GM23248 (cell line): Measurements from ENCODE around the gene NRCAM. TPM values are rescaled to one million over a fixed set of nuclear protein-coding genes. Genes with fewer than 3 reads are reported as not detected.

Experiments used
- DNase-seq: peaks from one replicate; pipeline ENCODE4 v3.0.0-alpha.2; 2015
- H2AFZ ChIP-seq: fragments of 200-600 bp; sonication (generic); 2 replicates; pipeline ENCODE4 v1.6.1; 2016; ENCODE audit warnings: antibody characterized with exemption
- H3F3A ChIP-seq: fragments of 200-600 bp; sonication (generic); 2 replicates; pipeline ENCODE4 v1.6.1; 2016; ENCODE audit warnings: mild to moderate bottlenecking, antibody characterized with exemption, mixed run types; ENCODE audit not compliant: insufficient read depth
- H3K27ac ChIP-seq: fragments of 200-600 bp; sonication (generic); 2 replicates; pipeline ENCODE4 v1.5.1; 2016; ENCODE audit warnings: mild to moderate bottlenecking
- H3K27me3 ChIP-seq: fragments of 200-600 bp; sonication (generic); replicated peaks from 2 replicates; pipeline ENCODE4 v1.6.1; 2016; ENCODE audit warnings: mild to moderate bottlenecking; ENCODE audit not compliant: insufficient read depth
- H3K36me3 ChIP-seq: fragments of 200-600 bp; sonication (generic); 2 replicates; pipeline ENCODE4 v1.6.1; 2016; ENCODE audit warnings: low read depth, mild to moderate bottlenecking
- H3K4me1 ChIP-seq: fragments of 200-600 bp; sonication (generic); 2 replicates; pipeline ENCODE4 v1.6.1; 2016; ENCODE audit warnings: mild to moderate bottlenecking; ENCODE audit not compliant: insufficient read depth
- H3K4me2 ChIP-seq: fragments of 200-600 bp; sonication (generic); one replicate; pipeline ENCODE4 v1.6.1; 2016; ENCODE audit warnings: mild to moderate bottlenecking; ENCODE audit not compliant: unreplicated experiment
- H3K4me3 ChIP-seq: fragments of 200-600 bp; sonication (generic); 2 replicates; pipeline ENCODE4 v1.5.1; 2016; ENCODE audit warnings: mild to moderate bottlenecking
- H3K79me2 ChIP-seq: fragments of 200-600 bp; sonication (generic); 2 replicates; pipeline ENCODE4 v1.6.1; 2016; ENCODE audit warnings: mild to moderate bottlenecking; ENCODE audit not compliant: insufficient read depth
- H3K9ac ChIP-seq: fragments of 200-600 bp; sonication (generic); 2 replicates; pipeline ENCODE4 v1.6.1; 2016; ENCODE audit warnings: mild to moderate bottlenecking
- H3K9me2 ChIP-seq: fragments of 200-600 bp; sonication (generic); 2 replicates; pipeline ENCODE4 v1.6.1; 2016; ENCODE audit warnings: mixed run types, mild to moderate bottlenecking, moderate library complexity; ENCODE audit not compliant: insufficient read depth
- H3K9me3 ChIP-seq: fragments of 200-600 bp; sonication (generic); one replicate; pipeline ENCODE4 v1.6.1; 2017; ENCODE audit warnings: low read depth
- H4K20me1 ChIP-seq: fragments of 200-600 bp; sonication (generic); 2 replicates; pipeline ENCODE4 v1.6.0; 2016; ENCODE audit not compliant: insufficient read depth
- EZH2 ChIP-seq: fragments of 200-600 bp; sonication (generic); IDR thresholded peaks from 2 replicates; pipeline ENCODE4 v1.6.1; 2018; ENCODE audit warnings: antibody characterized with exemption, mild to moderate bottlenecking; ENCODE audit not compliant: insufficient read depth, poor library complexity, severe bottlenecking
- EZH2phosphoT487 ChIP-seq: fragments of 200-600 bp; sonication (generic); IDR thresholded peaks from 2 replicates; pipeline ENCODE4 v1.6.1; 2018; ENCODE audit warnings: antibody characterized with exemption, moderate library complexity, mild to moderate bottlenecking, low read depth; ENCODE audit not compliant: insufficient read depth
- WGBS, 2 experiments: methylation state at CpG; one replicate each; pipeline ENCODE4 v1.1.6; 2015 to 2017; ENCODE audit warnings: low lambda C conversion rate in 2 of 2, low coverage in 1 of 2; ENCODE audit errors: missing lambda C conversion rate in 2 of 2; 5-methylcytosine and 5-hydroxymethylcytosine counted together
- in situ Hi-C: fragments of 300-500 bp; cut with MboI; formaldehyde crosslinking; loops from 2 replicates; pipeline ENCODE4 v1.15.0; 2020
- polyA plus RNA-seq: library from polyadenylated mRNA; unstranded; fragments of >200 nt; fragmentation: Nextera tagmentation; extraction: Ambion mirVana; gene quantifications from 2 replicates; pipeline ENCODE4 v1.2.1, GENCODE V29; 2016
- total RNA-seq: library from RNA; depleted of rRNA; stranded (reverse); fragments of >200 nt; shearing (Covaris generic); gene quantifications from 2 replicates; pipeline ENCODE4 v1.2.3, GENCODE V29; 2014

The NRCAM gene
- total and polyA plus RNA-seq, 2 experiments from 2014 or later: 5.1 to 7.0 TPM

DNA sequence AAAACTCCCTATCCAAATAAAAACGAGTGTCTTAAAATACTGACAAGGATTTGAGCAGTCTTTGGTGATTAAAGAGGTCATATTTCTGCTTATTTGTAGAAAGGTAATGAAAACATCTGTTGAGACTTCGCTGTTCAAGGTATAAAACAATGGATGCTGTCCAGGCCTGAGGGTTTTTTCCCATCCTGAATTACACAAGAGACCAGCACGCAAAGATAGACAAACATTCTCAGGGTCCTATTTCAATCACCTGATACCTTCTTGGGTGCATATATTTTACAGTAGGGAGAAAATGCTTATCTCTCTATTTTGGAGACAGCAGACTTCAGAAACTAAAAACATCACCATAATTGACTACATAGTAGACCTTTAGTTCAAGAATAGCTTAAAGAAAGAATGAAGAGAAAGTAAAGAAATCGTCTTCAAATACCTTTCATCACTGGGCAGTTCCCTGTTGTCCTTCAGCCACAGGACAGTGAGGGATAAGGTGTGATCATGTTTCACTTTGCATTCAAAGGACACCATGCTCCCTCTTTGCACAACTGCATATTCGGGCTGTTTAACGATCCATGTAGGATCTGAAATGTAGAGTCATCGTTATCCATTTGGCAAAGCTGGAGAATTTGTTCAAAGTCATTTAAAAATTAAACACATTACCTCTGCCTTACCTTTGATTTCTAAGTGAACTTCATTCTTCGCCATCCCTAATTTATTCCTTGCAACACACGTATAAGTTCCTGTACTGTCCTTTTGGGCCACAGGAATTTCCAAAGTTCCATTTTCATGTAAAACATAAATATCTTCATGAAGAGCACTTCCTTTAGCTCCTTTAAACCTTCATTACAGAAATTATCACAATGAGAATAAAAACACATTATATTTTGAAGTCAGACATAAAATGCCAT is 262.4 kb downstream of the NRCAM start:
- no peak overlapping the region for H3K4me2 ChIP-seq
- H4K20me1 ChIP-seq: no peaks in the 10 kb centered on the region
- no peak overlapping the region for H3K9ac ChIP-seq
- no peaks in the 10 kb centered on the region for H3K36me3 ChIP-seq
- WGBS, 2 experiments: 68 to 72% methylated on average over 9 of the region's 9 CpGs
- H3K27me3 ChIP-seq: no peaks in the 10 kb centered on the region
- in situ Hi-C loops: loop anchor here (25.0 kb wide), 1 partner anchor 293 kb away; no protein-coding TSS in a partner anchor
- H3F3A ChIP-seq: peaks cover 18% of the 10 kb centered on the region
- no peaks in the 10 kb centered on the region for H3K79me2 ChIP-seq
- no peak overlapping the region for H2AFZ ChIP-seq
- peaks cover 16% of the 10 kb centered on the region for H3K4me1 ChIP-seq
- H3K9me3 ChIP-seq: no peaks in the 10 kb centered on the region
- H3K27ac ChIP-seq: no peak overlapping the region
- no peak for DNase-seq
- no peak overlapping the region for H3K4me3 ChIP-seq
- TF ChIP-seq EZH2: no peak
- TF ChIP-seq EZH2phosphoT487: no peak
- H3K9me2 ChIP-seq: no peaks in the 10 kb centered on the region

- Histone ChIP-seq H2AFZ (no peak overlapping the region), H3F3A (peaks cover 8% of the 10 kb centered on the region), H3K4me1 (peaks cover 13% of the 10 kb centered on the region), H3K36me3 (no peaks in the 10 kb centered on the region), H3K9ac (no peak overlapping the region), H3K9me2 (no peaks in the 10 kb centered on the region), H4K20me1 (no peaks in the 10 kb centered on the region), H3K4me2 (no peak overlapping the region), H3K4me3 (no peak overlapping the region), H3K79me2 (no peaks in the 10 kb centered on the region), H3K27me3 (no peaks in the 10 kb centered on the region), H3K9me3 (no peaks in the 10 kb centered on the region), H3K27ac (0 out of 2 replicates have a peak overlapping the region, but pooled peaks have one; percentile 6)
- TF ChIP-seq EZH2phosphoT487: no peak
- TF ChIP-seq EZH2: no peak
- WGBS, 2 experiments: 49 to 66% methylated on average over 4 of the region's 4 CpGs
- peak; percentile 60 for DNase-seq
- in situ Hi-C loops: loop anchor here (25.0 kb wide), 1 partner anchor 296 kb away; no protein-coding TSS in a partner anchor
Observed at GRCh38 chr7:108190891-108191290, 265.3 kb downstream of the NRCAM start.

GRCh38 chr7:108189733-108190388 is 266.4 kb downstream of the NRCAM start:
- no peak overlapping the region for H3K9ac ChIP-seq
- H3K79me2 ChIP-seq: no peaks in the 10 kb centered on the region
- no peak for DNase-seq
- no peak for TF ChIP-seq EZH2phosphoT487
- no peak for TF ChIP-seq EZH2
- peaks cover 12% of the 10 kb centered on the region; the same call in 1 of the 2 replicates for H3K4me1 ChIP-seq
- H2AFZ ChIP-seq: peak overlapping the region; percentile 55
- no peak overlapping the region for H3K4me2 ChIP-seq
- no peaks in the 10 kb centered on the region for H3K9me3 ChIP-seq
- H4K20me1 ChIP-seq: no peaks in the 10 kb centered on the region
- in situ Hi-C loops: loop anchor here (25.0 kb wide), 1 partner anchor 297 kb away; no protein-coding TSS in a partner anchor
- H3K9me2 ChIP-seq: no peaks in the 10 kb centered on the region
- H3K36me3 ChIP-seq: no peaks in the 10 kb centered on the region
- 24 to 29% methylated on average over 7 of the region's 7 CpGs for WGBS, 2 experiments
- H3K27me3 ChIP-seq: no peaks in the 10 kb centered on the region
- H3K4me3 ChIP-seq: no peak overlapping the region
- H3K27ac ChIP-seq: no peak overlapping the region
- peaks cover 7% of the 10 kb centered on the region; the same call in 1 of the 2 replicates for H3F3A ChIP-seq

DNA sequence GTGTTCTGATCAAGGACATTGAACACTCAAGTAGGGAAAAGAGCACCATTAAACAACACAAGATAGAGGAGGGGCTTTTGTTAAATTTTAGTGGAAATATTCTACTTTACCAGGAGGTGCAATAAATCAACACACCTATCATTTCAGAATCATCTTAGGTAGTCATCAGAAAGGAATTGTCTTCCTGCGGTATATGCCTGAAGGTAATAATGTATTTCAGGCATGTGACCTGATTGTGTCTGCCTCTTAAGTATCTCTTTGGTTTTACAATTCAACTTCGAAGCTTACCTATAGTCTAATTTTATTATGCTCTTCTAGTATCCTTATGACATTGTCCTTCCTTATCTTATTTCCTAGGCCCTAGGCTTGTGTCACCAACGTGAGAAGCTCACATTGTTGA is 267.5 kb downstream of the NRCAM start:
- H3K4me2 ChIP-seq: no peak overlapping the region
- H3F3A ChIP-seq: peaks cover 7% of the 10 kb centered on the region; the same call in 1 of the 2 replicates
- no peaks in the 10 kb centered on the region for H4K20me1 ChIP-seq
- DNase-seq: no peak
- no peaks in the 10 kb centered on the region for H3K9me2 ChIP-seq
- WGBS, 2 experiments: 87 to 92% methylated on average over 3 of the region's 3 CpGs
- H3K9ac ChIP-seq: no peak overlapping the region
- H2AFZ ChIP-seq: no peak overlapping the region
- no peak overlapping the region for H3K4me3 ChIP-seq
- H3K27ac ChIP-seq: no peak overlapping the region
- H3K9me3 ChIP-seq: no peaks in the 10 kb centered on the region
- H3K79me2 ChIP-seq: no peaks in the 10 kb centered on the region
- in situ Hi-C loops: loop anchor here (25.0 kb wide), 1 partner anchor 299 kb away; no protein-coding TSS in a partner anchor
- H3K27me3 ChIP-seq: no peaks in the 10 kb centered on the region
- TF ChIP-seq EZH2phosphoT487: no peak
- peaks cover 12% of the 10 kb centered on the region; the same call in 1 of the 2 replicates for H3K4me1 ChIP-seq
- H3K36me3 ChIP-seq: no peaks in the 10 kb centered on the region
